Kidney (tissue), 14 donors: ENCODE results near the gene CNOT1. TPM values are rescaled to one million over a fixed set of nuclear protein-coding genes. Genes with fewer than 3 reads are reported as not detected.

Experiments used
- DNase-seq, 5 donors: peaks; one replicate each; pipeline ENCODE4 v3.0.0-alpha.2; 2013 to 2020
- FAIRE-seq: peaks from 2 replicates; lab custom pipeline; 2012; peaks lifted over from hg19 to GRCh38; lab: Jason Lieb, UNC
- H3K27ac ChIP-seq, 2 donors: one replicate each; pipeline ENCODE4 v1.7.0; 2013; ENCODE audit warnings: low read depth in 2 of 2, low read length in 2 of 2, inconsistent platforms in 1 of 2
- H3K27me3 ChIP-seq: one replicate; pipeline ENCODE4 v1.7.1; 2013; ENCODE audit warnings: low read length, inconsistent platforms; ENCODE audit not compliant: control insufficient read depth, insufficient read depth
- H3K36me3 ChIP-seq, 3 donors: one replicate each; pipeline versions ENCODE4 v1.7.0 to v1.7.1; 2013; ENCODE audit warnings: low read length in 3 of 3, control low read depth in 1 of 3, inconsistent platforms in 1 of 3; ENCODE audit not compliant: insufficient read depth in 3 of 3, control insufficient read depth in 2 of 3
- H3K4me1 ChIP-seq, 3 donors: one replicate each; pipeline versions ENCODE4 v1.7.0 to v1.7.1; 2013; ENCODE audit warnings: low read length in 3 of 3, inconsistent platforms in 1 of 3, low read depth in 1 of 3; ENCODE audit not compliant: control insufficient read depth in 2 of 3, insufficient read depth in 2 of 3
- H3K4me3 ChIP-seq, 3 donors: one replicate each; pipeline versions ENCODE4 v1.7.0 to v1.8.1; 2013; ENCODE audit warnings: low read length in 3 of 3, control low read depth in 1 of 3, inconsistent platforms in 1 of 3
- H3K9ac ChIP-seq, 3 donors: one replicate each; pipeline versions ENCODE4 v1.7.0 to v1.7.1; 2013; ENCODE audit warnings: low read length in 3 of 3, control low read depth in 1 of 3, inconsistent platforms in 1 of 3
- H3K9me3 ChIP-seq, 3 donors: one replicate each; pipeline versions ENCODE4 v1.7.0 to v1.7.1; 2013; ENCODE audit warnings: low read length in 3 of 3, control low read depth in 1 of 3, inconsistent platforms in 1 of 3; ENCODE audit not compliant: control insufficient read depth in 2 of 3, insufficient read depth in 1 of 3
- CTCF ChIP-seq: IDR thresholded peaks from 3 replicates; pipeline ENCODE4 v1.5.1; 2012; ENCODE audit warnings: mild to moderate bottlenecking, moderate library complexity, borderline replicate concordance; ENCODE audit not compliant: insufficient read depth; ENCODE audit errors: extremely low read depth
- intact Hi-C: fragments of 100-400 bp; cut with DNase I; formaldehyde crosslinking; loops from one replicate; pipeline ENCODE4 v1.11.1; 2022
- polyA plus RNA-seq: library from polyadenylated mRNA; stranded (reverse); fragments of 350-450 nt; fragmentation: Illumina TruSeq; extraction: RNeasy Lipid Tissue Mini Kit (QIAGEN cat#74804); gene quantifications from one replicate; pipeline ENCODE4 v1.2.3, GENCODE V29; 2014; ENCODE audit warnings: low read depth, low replicate concordance; ENCODE audit not compliant: insufficient read depth
- total RNA-seq: library from RNA; stranded (reverse); fragmentation: NEBNext Ultra II Directional; extraction: Animal tissue kit (Norgen Biotek cat#: 25700); gene quantifications from one replicate; pipeline ENCODE4 v1.2.1, GENCODE V29; 2021
- donor health status: control.
- donor health status: control.
- donor health status: control.
- donor health status: control.
- donor health status: control.
- donor health status: DM: yes; HTN: yes; CAD: no.
- donor health status: Normal renal cell carcinoma (clear cell type).

The CNOT1 gene
- total and polyA plus RNA-seq, 2 donors from 2014 or later = 54.8 to 147 TPM

DNA sequence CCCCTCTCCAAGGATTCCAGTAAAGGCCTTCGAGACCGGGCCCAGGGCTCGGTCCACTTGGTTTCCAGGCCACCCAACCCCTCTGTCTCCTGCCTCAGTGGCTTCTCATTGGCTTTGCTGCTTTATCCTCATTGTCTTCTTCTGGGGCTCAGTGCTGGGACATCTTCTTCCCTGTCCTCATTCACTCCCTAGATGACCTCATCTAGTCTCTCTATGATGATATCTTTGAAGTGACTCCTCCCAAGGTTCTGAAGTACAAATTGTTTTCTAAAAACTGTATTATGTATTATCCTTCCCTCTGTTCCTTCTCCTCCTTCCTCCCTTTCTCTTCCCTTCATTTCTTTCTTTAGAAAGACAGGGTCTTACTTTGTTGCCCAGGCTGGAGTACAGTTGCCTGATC lies 156.8 kb downstream of the CNOT1 start:
- intact Hi-C loops = no loop called here
- H3K27me3 ChIP-seq = no peaks in the 10 kb centered on the region
- no peaks in the 10 kb centered on the region for H3K9me3 ChIP-seq
- no peaks in the 10 kb centered on the region for H3K4me1 ChIP-seq
- H3K36me3 ChIP-seq = no peaks in the 10 kb centered on the region
- no peak overlapping the region for H3K9ac ChIP-seq
- TF ChIP-seq CTCF = no peak
- no peak overlapping the region for H3K4me3 ChIP-seq
- no peak overlapping the region for H3K27ac ChIP-seq
- no peak for DNase-seq
- FAIRE-seq = no peak

GRCh38 chr16:58472266-58472665 lies 157.4 kb downstream of the CNOT1 start:
- no peak for TF ChIP-seq CTCF
- Histone ChIP-seq H3K27me3 (no peaks in the 10 kb centered on the region), H3K36me3 (no peaks in the 10 kb centered on the region), H3K9me3 (no peaks in the 10 kb centered on the region), H3K4me3 (no peak overlapping the region), H3K9ac (no peak overlapping the region), H3K27ac (no peak overlapping the region), H3K4me1 (no peaks in the 10 kb centered on the region)
- FAIRE-seq = no peak
- peak in 1 of 5 donors; percentile 51 for DNase-seq
- intact Hi-C loops = no loop called here

- no peak for TF ChIP-seq CTCF
- Histone ChIP-seq H3K27me3 (peaks cover 5% of the 10 kb centered on the region), H3K4me1 (no peaks in the 10 kb centered on the region), H3K36me3 (no peaks in the 10 kb centered on the region), H3K4me3 (no peak overlapping the region), H3K27ac (no peak overlapping the region), H3K9ac (no peak overlapping the region), H3K9me3 (no peaks in the 10 kb centered on the region)
- intact Hi-C loops = no loop called here
- no peak for FAIRE-seq
- DNase-seq = peak in 1 of 5 donors; percentile 33
Observed at GRCh38 chr16:58471209-58471975, 158.2 kb downstream of the CNOT1 start.

Other genes starting within 250 kb of the CNOT1 start
- gene GINS3, start 237.4 kb downstream of the CNOT1 start, total RNA-seq = 2.6 TPM
- 2.4 TPM for gene GINS3, start 237.4 kb downstream of the CNOT1 start, polyA plus RNA-seq
- 5.7 TPM for gene NDRG4, start 129.7 kb downstream of the CNOT1 start, total RNA-seq
- gene NDRG4, start 129.7 kb downstream of the CNOT1 start, polyA plus RNA-seq = 1.7 TPM
- gene SETD6, start 114.3 kb downstream of the CNOT1 start, total RNA-seq = 25.0 TPM
- 13.7 TPM for gene SETD6, start 114.3 kb downstream of the CNOT1 start, polyA plus RNA-seq
- 22.7 TPM for gene SLC38A7, start 54.9 kb upstream of the CNOT1 start, total RNA-seq
- gene SLC38A7, start 54.9 kb upstream of the CNOT1 start, polyA plus RNA-seq = 8.2 TPM
- gene GOT2, start 104.5 kb upstream of the CNOT1 start, total RNA-seq = 81.4 TPM
- 160 TPM for gene GOT2, start 104.5 kb upstream of the CNOT1 start, polyA plus RNA-seq